ENCODE data around the gene ZNF609.
A peak's percentile ranks its signal among the peaks of the same experiment; 100 is the strongest.
"Not testable (repeated sequence)": the region's sequence is repeated elsewhere in the genome, so short reads cannot be mapped to it uniquely, and the experiment has no call there.

The ZNF609 gene

DNA sequence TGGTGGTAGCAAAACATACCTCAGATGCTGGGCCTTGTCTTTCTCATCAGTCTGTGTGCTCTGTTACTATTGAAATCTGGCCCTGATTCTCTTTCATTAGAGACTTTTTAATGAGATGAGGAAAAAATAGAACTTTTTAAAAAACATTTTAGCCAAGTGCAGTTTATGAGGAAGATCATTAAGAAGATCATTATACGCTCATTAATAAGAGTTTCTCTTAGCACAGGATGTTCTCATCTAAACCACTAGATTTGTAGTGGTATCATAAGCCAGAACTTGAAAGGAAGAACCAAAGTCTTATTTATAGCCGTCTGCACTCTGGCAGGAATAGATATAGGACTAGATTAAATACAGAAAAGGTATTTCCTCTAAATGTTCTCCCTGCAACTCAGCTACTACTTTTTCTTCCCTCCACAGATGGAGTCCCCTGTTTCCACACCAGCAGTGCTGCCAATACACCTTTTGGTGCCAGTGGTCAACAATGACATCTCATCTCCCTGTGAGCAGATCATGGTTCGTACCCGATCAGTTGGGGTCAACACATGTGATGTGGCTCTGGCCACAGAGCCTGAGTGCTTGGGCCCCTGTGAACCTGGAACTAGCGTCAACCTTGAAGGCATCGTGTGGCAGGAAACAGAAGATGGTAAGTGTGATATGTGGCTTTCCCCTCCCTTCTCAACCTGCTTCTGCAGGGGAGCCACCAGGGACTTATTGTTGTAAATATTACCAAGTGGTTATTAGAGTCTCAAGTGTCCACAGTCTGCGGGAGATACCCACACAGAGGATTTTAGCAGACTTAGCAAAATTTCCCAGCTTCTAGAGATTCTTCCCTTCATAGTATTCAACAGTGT is 162.3 kb downstream of the ZNF609 start:
- DNase-seq (ENCODE audit: low read depth): peak; percentile 27

DNA sequence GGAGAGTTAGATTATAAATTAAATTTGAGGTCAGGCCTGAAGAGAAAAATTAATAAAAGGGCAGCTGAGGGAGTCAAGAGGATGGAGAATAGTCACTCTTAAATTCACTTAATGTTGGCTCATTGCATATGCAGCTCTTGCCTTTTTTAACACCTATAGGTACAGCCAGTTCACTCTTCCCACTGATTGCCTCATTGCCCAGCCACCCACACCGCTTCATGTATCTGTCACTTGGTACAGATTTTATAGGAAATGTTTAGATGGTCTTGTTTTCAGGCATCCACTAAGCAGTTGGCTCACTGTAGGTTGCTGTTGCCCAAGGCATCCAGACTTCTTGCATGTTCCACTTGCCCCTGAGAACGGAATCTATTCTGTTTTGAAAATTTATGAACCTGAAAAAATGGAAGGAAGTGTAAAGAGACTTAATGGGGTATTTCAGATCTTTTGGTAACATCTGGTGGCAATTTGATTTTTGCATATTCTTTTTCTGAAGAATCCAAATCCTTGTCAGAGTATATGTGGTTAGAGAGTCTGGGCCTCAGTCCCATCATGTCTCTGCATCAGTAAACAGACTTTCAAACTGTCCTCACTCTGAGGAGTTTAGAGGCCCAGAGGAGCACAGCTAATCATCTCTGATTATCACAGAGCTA is 163.1 kb downstream of the ZNF609 start:
- no peak for DNase-seq (ENCODE audit: low read depth)

DNA sequence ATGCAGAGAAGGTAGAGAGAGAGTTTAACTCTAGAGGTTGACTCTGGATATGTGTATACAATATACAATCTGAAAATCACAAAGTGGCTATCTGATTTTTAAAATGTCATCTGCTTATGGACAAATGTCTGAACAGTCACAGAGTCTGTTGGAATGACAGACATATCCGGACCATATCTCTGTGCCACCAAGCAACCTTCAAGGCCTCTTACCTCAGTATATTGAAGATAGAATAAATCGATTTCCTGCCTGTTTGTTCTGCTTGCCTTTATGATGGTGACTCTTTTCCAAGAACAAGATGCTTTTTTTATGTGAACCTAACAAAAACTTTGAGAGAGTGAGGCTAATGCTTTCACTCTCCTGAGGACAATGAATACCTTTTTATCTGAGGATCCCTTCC is 163.9 kb downstream of the ZNF609 start:
- DNase-seq (ENCODE audit: low read depth): no peak

DNA sequence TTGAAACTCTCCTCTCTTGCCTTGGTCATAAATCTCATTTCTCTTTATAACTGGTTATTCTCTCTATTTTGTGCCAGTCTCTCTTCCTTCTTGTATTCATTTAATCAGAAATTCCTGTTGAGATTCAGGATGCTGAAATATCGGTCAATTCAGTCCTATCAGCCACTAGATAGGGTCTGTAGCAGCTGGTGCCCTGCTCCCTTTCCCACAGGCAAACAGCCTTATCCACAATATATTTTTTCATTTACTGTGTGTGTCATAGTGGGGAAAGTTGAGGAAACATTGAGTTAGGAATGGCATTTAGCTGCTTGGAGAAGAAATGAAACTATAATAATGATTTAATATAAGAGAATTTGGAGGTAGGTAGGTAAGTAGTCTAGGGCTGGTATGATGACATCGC is 168.7 kb downstream of the ZNF609 start:
- DNase-seq (ENCODE audit: low read depth): no peak

DNA sequence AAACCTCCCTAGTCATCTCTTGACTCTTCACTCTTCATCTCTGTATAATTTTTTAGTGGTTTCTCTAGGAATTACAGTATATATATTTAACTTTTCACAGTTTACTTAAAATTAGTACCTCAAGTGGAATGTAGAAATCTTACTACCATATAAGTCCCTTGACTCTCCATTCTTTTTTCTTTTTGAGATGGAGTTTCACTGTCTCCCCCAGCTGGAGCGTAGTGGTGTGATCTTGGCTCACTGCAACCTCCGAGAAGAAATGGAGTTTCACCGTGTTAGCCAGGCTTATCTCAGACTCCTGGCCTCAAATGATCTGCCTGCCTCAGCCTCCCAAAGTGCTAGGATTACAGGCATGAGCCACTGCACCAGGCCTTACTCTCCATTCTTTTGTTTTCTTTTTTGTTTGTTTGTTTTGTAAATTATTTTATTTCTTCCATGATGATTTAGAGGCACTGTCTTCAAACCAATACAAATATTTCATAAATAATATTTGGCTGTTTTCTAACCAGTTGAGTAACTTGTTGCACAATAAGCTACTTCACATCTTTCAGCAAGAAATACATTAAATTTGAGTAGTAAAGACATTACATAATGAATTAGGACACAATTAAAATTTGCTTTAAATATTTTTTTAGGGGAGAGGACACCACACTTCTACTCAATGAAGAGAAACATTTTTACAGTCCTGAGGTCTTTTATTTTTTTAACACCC is 170.2 kb downstream of the ZNF609 start:
- peak; percentile 69 for DNase-seq (ENCODE audit: low read depth)

DNA sequence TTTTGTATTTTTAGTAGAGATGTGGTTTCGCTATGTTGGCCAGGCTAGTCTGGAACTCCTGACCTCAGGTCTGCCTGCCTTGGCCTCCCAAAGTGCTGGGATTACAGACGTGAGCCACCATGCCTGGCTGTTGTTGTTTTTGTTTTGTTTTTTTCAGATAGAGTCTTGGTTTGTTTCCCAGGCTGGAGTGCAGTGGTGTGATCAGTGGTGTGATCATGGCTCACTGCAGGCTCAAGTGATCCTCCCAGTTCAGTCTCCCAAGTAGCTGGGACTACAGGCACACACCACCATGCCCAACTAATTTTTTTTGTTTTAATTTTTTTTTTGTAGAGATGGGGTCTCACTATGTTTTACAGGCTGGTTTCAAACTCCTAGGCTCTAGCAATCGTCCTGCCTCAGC is 172.3 kb downstream of the ZNF609 start:
- DNase-seq (ENCODE audit: low read depth): not testable (repeated sequence)

DNA sequence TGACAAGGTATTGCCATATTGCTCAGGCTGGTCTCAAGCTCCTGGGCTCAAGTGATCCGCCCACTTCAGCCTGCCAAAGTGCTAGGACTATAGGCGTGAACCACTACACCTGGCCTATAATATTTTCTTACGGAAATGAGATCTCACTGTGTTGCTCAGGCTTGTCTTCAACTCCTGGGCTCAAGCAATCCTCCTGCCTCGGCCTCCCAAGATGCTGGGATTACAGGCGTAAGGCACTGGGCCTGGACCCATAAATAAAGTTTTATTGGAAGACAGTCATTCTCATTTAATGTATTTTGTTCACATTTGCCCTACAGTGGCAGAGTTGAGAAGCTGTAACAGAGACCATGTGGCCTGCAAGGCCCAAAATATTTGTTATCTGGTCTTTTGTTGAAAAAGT is 173.0 kb downstream of the ZNF609 start:
- DNase-seq (ENCODE audit: low read depth): no peak

DNA sequence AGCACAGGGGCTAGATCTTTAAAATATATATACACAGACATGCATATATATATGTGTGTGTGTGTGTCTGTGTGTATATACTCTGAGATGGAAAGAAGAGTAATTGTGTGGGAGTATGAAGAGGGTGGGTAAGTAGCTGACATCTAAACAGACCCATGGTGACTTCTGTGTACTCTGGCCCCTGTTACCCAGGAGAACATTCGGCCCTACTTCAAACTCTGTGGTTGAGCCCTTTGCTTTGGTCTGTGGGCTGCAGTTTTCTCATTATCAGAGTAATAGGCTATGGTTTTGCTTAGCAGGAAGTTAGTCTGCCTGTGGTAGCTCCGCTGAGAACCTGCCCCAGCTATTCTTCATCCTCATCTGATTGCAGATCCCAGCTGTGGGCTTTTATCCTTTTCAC is 173.6 kb downstream of the ZNF609 start:
- DNase-seq (ENCODE audit: low read depth): peak; percentile 48

DNA sequence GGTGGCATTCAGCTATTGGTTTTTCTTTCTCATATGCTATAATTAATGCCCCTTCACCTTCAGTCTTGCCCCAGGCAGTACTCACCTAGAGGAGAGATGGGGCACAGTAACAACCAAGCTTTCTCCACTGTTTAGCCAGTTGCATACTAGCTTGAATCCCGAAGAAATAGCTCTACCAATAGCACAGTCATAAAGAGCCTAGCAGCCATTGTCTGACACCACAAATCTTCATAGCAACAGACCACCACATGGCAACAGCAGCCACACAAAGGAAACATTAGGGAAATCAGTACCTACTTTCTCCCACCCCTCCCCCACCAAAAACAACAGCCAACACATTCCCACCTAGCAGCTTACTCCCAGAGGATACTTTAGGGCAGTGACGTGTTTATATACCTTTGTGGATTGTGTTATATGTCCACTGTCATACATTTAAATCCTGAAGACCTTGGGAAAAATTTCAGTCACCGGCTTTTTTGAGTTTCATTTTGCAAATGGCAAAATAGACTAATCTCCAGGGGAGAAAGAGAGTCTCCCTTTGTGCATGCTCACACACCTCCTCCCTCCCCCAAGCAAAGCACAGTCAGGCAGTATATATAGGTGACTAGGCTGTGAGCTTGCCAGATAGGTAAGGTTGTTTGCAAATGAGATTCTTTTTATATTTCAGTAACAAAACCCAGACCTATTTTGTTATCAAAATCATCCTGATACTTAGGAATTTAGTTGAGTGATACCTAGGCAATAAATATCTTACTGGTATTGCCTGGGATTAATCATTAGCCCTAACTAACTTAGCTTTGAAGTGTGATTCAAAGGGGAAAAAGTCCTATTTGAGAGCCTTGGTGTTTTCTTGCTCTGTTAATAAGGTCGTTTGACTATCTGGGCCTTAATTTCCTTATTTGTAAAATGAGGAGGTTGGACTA is 174.5 kb downstream of the ZNF609 start:
- DNase-seq (ENCODE audit: low read depth): peak; percentile 35

DNA sequence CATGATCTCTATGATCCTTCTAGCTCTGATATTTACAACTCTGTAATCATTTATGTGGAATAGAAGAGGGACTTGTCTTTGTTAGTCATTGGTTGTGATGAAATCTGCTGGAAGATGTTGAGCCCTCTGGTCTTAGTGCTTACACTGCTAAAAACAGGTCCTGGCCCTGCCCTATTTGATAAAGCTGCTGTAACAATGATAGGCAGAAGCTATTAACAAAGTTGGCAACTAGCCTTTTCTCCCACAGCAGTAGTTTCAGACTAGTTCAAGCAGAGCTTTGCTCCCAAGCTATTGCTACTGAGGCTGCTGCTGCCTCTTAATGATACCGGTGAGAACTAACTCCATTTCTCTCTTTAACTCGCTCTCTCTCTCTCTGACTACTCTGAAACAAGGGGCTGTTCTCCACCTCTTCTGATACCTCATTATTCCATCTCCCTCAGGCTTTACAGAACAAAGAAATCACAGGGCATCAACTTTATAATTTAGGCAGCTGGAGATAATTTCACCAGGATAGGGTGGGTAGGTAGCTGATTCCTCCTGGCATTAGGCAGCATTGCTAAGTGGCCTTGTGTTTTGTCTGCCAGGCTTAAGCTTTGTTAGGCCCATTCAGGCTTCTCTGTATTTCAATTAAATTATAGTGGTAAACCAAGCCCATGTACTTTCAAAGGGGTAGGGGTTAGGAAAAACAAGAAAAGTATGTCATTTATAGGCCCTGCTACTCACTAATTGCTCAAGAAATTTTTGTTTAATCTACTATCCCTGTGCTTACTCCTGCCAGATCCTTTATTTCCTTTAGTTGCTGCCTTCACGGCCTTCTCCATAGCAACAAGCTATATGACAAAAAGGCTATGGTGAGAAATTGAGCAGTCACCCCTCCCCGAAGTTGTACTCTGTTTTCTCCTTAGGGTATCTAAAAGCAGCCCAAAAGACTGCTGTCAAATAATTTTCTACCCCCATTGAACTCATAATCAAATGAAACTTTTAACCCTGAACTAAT is 175.4 kb downstream of the ZNF609 start:
- peak; percentile 97 for DNase-seq (ENCODE audit: low read depth)

DNA sequence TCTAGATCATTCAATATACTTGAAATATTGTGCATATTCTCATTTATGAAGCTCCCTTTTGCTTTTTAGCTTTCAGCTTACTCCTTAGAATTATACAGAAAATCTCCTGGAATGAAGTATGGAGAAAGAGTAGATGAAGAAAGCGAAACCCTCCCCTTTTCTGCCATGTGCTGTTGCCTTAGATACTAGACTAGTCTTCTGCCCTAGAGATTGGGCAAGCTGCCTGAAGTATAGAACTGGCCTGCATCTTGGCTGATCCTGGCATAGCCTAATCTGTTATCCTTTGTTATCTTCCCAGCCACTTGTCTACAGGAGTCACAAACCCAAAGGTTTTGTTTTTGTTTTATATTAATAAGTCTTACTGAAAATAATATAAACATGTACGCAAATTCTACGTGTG is 176.2 kb downstream of the ZNF609 start:
- peak; percentile 78 for DNase-seq (ENCODE audit: low read depth)

DNA sequence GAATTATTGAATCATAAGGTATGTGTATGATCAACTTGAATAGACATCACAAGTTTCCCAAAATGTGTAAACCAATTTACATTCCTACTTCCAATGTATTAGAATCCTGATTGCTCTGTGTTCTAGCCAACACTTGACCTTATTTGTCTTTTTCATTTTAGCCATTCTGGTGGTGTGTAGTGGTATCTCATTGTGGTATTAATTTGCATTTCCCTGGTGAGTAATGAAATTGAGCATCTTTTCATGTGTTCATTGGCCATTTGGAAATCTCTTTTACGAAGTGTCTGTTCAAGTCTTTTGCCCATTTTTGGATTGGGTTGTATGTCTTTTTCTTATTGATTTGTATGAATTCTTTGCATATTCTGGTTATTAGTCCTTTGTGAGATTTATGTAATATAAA is 177.0 kb downstream of the ZNF609 start:
- no peak for DNase-seq (ENCODE audit: low read depth)

DNA sequence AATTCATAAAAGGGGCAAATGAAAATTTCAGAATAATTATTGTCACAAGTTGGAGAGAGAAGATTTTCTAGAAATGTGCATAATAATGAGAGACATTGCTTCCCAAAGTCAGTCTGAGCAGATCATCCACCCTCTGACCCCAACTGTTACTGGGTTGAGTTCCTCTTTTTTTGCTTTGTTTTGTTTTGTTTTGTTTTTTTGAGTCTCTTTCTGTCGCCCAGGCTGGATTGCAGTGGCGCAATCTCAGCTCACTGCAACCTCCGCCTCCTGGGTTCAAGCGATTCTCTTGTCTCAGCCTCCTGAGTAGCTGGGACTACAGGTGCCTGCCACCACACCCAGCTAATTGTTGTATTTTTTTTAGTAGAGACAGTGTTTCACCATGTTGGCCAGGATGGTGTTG is 179.4 kb downstream of the ZNF609 start:
- not testable (repeated sequence) for DNase-seq (ENCODE audit: low read depth)

DNA sequence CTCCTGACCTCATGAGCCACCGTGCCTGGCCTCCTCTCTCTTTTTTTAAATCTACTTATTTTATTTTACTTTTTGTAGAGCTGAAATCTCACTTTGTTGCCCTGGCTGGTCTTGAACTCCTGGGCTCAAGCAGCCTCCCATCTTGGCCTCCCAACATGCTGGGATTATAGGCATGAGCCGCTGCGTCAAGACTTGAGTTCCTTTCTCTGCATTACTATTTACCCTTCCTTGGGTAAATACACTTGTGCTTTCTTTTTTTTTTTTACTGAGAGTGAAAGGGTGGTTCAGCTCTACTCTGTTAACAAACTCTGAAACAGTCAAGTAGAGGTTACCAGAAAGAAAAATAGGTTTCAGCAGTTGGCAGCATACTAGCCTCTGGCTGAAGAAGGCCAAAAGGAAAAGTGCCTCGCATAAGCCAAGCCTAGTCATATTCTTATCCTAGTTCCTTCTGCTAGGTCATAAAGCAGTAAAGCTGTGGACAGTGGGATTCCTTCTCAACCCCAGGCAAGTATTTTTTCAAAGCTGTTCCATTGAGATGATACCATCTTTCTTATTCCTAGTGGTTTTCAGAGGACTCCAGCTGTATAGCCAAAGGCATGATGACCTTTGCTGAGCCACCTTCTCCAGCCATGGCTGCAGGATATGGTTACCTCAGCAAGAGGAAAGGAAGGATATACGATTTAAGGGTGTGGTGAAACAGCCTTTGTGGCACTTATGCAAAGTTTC is 179.9 kb downstream of the ZNF609 start:
- DNase-seq (ENCODE audit: low read depth): no peak

DNA sequence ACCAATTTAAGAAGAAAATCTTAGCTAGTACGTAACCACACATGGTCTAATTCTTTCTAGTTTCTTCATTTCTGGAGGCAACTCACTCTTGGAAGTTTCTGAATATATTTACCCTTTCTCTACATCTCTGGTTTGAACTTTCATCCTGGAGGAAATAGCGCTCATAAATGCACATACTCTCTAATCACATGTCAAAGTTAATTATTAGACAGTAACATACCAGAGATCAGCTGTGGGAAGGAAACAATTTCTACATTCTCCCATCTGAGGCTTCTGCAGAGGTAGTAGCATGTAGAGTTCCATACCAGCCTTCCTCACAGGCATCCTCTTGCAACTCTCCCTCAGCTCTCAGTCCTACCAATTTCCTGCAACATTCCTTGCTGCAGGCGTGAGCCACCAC is 182.5 kb downstream of the ZNF609 start:
- no peak for DNase-seq (ENCODE audit: low read depth)

DNA sequence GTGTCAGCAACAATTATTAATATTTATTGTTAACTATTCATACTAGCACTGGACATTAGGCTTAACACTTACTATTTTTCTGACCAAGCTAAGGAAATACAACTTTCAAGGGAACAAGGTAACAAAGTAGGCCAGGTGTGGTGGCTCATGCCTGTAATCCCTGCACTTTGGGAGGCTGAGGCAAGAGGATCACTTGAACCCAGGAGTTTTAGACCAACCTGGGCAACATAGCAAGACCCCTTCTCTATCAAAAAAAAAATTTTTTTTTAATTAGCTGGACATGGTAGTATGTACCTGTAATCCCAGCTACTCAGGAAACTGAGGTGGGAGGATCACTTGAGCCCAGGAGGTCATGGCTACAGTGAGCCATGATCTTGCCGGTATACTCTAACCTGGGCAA is 183.3 kb downstream of the ZNF609 start:
- DNase-seq (ENCODE audit: low read depth): no peak

DNA sequence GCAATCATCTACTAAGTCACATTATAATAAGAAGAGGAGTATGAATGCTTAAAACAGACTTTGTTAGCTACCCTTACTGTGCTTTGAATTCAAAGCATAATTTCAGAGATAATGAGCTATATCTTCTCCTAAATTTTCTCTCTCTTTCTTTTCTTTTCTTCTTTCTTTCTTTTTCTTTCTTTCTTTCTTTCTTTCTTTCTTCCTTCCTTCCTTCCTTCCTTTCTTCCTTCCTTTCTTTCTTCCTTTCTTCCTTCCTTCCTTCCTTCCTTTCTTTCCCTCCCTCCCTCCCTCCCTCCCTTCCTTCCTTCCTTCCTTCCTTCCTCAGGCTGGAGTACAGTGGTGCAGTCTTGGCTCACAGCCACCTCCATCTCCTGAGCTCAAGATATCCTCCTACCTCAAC is 184.4 kb downstream of the ZNF609 start:
- DNase-seq (ENCODE audit: low read depth): not testable (repeated sequence)

DNA sequence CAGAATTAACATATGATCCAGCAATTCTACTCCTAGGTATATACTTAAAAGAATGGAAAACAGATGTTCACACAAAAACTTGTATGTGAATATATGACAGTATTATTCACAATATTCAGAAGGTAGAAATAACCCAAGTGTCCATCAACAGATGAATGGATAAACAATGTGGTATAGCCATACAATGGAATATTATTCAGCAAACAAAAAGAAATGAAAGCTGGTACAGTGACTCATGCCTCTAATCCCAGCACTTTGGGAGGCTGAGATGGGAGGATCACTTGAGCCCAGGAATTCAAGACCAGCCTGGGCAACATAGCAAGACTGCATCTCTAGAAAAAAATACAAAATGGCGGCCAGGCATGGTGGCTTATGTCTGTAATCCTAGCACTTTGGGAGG is 185.6 kb downstream of the ZNF609 start:
- no peak for DNase-seq (ENCODE audit: low read depth)

DNA sequence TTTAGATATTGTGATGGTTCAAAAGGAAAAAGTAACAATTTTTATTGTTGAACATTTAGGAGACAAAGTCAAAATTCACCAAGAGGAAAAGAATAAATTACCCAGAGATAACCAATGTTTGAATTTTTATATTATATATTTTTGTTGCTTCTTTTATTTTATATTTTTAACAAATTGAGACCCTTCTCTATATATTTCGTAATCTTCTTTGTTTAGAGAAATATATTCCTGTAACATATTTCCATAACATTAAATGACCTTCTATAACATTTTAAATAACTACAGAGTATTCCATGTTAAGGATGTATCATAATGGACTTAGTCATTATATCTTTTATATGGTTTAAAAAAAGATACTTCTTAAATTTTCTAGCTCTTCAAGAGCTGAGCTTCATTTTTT is 187.0 kb downstream of the ZNF609 start:
- DNase-seq (ENCODE audit: low read depth): no peak

DNA sequence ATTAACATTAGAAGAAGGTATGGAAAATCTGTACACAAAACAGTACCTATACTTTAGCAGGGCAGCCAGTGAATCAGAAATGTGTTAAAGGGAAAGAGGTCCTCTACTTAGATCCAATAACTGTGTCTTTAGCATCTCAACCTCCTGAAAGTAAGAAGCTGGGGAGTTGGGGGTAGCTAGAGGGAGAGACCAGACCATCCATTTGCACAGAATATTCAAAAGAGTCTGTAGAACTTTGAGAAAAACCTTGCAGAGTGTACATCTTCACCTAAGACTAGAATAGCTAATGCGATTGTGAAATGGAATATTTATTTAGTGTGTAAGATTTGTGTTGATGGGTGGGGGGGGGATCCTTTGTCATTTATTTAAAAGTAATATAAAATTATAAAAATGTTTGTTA is 190.2 kb downstream of the ZNF609 start:
- no peak for DNase-seq (ENCODE audit: low read depth)
